ENCODE measurements around the gene COA6. TPM values are rescaled to one million over a fixed set of nuclear protein-coding genes. Genes with fewer than 3 reads are reported as not detected.

COA6 gene
- total and polyA plus RNA-seq, 2 of the 13 experiments (the other 11 are each of a cell fraction or from before 2014, with no cell fraction given): 32.4 to 104 TPM

- TF ChIP-seq, protein P1, sequence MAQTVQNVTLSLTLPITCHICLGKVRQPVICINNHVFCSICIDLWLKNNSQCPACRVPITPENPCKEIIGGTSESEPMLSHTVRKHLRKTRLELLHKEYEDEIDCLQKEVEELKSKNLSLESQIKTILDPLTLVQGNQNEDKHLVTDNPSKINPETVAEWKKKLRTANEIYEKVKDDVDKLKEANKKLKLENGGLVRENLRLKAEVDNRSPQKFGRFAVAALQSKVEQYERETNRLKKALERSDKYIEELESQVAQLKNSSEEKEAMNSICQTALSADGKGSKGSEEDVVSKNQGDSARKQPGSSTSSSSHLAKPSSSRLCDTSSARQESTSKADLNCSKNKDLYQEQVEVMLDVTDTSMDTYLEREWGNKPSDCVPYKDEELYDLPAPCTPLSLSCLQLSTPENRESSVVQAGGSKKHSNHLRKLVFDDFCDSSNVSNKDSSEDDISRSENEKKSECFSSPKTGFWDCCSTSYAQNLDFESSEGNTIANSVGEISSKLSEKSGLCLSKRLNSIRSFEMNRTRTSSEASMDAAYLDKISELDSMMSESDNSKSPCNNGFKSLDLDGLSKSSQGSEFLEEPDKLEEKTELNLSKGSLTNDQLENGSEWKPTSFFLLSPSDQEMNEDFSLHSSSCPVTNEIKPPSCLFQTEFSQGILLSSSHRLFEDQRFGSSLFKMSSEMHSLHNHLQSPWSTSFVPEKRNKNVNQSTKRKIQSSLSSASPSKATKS (CRISPR knock-in tag; IDR thresholded peaks at IDR 0.05): no peak
- TF ChIP-seq ZNF572 (CRISPR knock-in tag; IDR thresholded peaks at IDR 0.05) (no peak), ZNF317 (CRISPR knock-in tag; IDR thresholded peaks at IDR 0.05) (0 out of 2 replicates have a peak, but pooled peaks have one; percentile 50), RARG (CRISPR knock-in tag; IDR thresholded peaks at IDR 0.05; ENCODE audit: low read depth) (no peak), ZNF160 (CRISPR knock-in tag; IDR thresholded peaks at IDR 0.05) (no peak), ZNF510 (CRISPR knock-in tag; IDR thresholded peaks at IDR 0.05; ENCODE audit: low read depth) (no peak), NFYB (CRISPR knock-in tag; IDR thresholded peaks at IDR 0.05) (no peak), POGZ (CRISPR knock-in tag; IDR thresholded peaks at IDR 0.05) (peak; percentile 58; the same call in 1 of the 2 replicates), ZBTB7A (CRISPR knock-in tag; IDR thresholded peaks at IDR 0.05) (no peak), ZNF761 (CRISPR knock-in tag; conservative IDR thresholded peaks at IDR 0.05) (no peak), ZNF280B (CRISPR knock-in tag; IDR thresholded peaks at IDR 0.05; ENCODE audit: borderline replicate concordance) (no peak), ZNF34 (CRISPR knock-in tag; IDR thresholded peaks at IDR 0.05; ENCODE audit: borderline replicate concordance) (no peak), KLF6 (CRISPR knock-in tag; IDR thresholded peaks at IDR 0.05) (no peak), ZMYM4 (CRISPR knock-in tag; IDR thresholded peaks at IDR 0.05) (peak; percentile 53), NCOA1 (CRISPR knock-in tag; IDR thresholded peaks at IDR 0.05) (no peak), ZNF530 (CRISPR knock-in tag; IDR thresholded peaks at IDR 0.05; ENCODE audit: low read depth) (no peak), HMG20B (CRISPR knock-in tag; conservative IDR thresholded peaks at IDR 0.05) (no peak)
- TF ChIP-seq, protein P2, sequence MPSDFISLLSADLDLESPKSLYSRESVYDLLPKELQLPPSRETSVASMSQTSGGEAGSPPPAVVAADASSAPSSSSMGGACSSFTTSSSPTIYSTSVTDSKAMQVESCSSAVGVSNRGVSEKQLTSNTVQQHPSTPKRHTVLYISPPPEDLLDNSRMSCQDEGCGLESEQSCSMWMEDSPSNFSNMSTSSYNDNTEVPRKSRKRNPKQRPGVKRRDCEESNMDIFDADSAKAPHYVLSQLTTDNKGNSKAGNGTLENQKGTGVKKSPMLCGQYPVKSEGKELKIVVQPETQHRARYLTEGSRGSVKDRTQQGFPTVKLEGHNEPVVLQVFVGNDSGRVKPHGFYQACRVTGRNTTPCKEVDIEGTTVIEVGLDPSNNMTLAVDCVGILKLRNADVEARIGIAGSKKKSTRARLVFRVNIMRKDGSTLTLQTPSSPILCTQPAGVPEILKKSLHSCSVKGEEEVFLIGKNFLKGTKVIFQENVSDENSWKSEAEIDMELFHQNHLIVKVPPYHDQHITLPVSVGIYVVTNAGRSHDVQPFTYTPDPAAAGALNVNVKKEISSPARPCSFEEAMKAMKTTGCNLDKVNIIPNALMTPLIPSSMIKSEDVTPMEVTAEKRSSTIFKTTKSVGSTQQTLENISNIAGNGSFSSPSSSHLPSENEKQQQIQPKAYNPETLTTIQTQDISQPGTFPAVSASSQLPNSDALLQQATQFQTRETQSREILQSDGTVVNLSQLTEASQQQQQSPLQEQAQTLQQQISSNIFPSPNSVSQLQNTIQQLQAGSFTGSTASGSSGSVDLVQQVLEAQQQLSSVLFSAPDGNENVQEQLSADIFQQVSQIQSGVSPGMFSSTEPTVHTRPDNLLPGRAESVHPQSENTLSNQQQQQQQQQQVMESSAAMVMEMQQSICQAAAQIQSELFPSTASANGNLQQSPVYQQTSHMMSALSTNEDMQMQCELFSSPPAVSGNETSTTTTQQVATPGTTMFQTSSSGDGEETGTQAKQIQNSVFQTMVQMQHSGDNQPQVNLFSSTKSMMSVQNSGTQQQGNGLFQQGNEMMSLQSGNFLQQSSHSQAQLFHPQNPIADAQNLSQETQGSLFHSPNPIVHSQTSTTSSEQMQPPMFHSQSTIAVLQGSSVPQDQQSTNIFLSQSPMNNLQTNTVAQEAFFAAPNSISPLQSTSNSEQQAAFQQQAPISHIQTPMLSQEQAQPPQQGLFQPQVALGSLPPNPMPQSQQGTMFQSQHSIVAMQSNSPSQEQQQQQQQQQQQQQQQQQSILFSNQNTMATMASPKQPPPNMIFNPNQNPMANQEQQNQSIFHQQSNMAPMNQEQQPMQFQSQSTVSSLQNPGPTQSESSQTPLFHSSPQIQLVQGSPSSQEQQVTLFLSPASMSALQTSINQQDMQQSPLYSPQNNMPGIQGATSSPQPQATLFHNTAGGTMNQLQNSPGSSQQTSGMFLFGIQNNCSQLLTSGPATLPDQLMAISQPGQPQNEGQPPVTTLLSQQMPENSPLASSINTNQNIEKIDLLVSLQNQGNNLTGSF (CRISPR knock-in tag; IDR thresholded peaks at IDR 0.05): no peak
- TF ChIP-seq, protein P3, sequence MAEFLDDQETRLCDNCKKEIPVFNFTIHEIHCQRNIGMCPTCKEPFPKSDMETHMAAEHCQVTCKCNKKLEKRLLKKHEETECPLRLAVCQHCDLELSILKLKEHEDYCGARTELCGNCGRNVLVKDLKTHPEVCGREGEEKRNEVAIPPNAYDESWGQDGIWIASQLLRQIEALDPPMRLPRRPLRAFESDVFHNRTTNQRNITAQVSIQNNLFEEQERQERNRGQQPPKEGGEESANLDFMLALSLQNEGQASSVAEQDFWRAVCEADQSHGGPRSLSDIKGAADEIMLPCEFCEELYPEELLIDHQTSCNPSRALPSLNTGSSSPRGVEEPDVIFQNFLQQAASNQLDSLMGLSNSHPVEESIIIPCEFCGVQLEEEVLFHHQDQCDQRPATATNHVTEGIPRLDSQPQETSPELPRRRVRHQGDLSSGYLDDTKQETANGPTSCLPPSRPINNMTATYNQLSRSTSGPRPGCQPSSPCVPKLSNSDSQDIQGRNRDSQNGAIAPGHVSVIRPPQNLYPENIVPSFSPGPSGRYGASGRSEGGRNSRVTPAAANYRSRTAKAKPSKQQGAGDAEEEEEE (CRISPR knock-in tag; IDR thresholded peaks at IDR 0.05; ENCODE audit: borderline replicate concordance): no peak
- TF ChIP-seq, protein P4, sequence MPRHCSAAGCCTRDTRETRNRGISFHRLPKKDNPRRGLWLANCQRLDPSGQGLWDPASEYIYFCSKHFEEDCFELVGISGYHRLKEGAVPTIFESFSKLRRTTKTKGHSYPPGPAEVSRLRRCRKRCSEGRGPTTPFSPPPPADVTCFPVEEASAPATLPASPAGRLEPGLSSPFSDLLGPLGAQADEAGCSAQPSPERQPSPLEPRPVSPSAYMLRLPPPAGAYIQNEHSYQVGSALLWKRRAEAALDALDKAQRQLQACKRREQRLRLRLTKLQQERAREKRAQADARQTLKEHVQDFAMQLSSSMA (CRISPR knock-in tag; IDR thresholded peaks at IDR 0.05): no peak
These were observed 24.3 kb upstream of the COA6 start (continued) for GRCh38 chr1:234348964-234349363.

Data from HepG2 (cell line).